Measurements from ENCODE around the gene POLR2L. TPM values are rescaled to one million over a fixed set of nuclear protein-coding genes. Genes with fewer than 3 reads are reported as not detected.
A peak's percentile ranks its signal among the peaks of the same experiment; 100 is the strongest.

The POLR2L gene
- total and polyA plus RNA-seq, 2 of the 13 experiments (the other 11 are each of a cell fraction or from before 2014, with no cell fraction given): 104 to 114 TPM

DNA sequence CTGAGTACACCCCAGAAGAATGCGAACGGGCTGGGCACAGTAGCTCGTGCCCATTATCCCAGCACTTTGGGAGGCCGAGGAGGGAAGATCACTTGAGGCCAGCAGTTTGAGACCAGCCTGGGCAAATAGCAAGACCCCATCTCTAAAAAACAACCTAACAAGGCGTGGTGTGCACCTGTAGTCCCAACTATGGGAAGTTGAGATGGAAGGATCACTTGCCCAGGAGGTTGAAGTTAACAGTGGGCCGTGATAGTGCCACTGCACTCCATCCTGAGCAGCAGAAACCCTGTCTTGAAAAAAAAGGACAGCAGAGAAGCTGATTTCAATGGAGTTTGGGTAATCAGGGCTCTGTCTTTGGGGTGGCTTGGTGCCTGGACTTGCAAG lies 29.3 kb downstream of the POLR2L start:
- Histone ChIP-seq H3K9me3 (ENCODE audit: low read length) (no peaks in the 10 kb centered on the region), H3K36me3 (replicated peaks in 1 of 2; ENCODE audit: control insufficient read depth in 1 of 2, insufficient read depth in 2 of 2, low read length in 2 of 2) (peaks cover 19 to 27% of the 10 kb centered on the region in 2 experiments), H3K9ac (ENCODE audit: insufficient read depth, low read depth, low read length) (no peak overlapping the region), H3K27ac (ENCODE audit: extremely low read length, insufficient read depth, low read length) (no peak overlapping the region), H3K4me1 (ENCODE audit: insufficient read depth, low read length) (peaks cover 36% of the 10 kb centered on the region), H3K4me2 (ENCODE audit: low read depth, low read length) (no peak overlapping the region), H4K20me1 (ENCODE audit: insufficient read depth, low read length) (peaks cover 24% of the 10 kb centered on the region), H2AFZ (ENCODE audit: low read length) (no peak overlapping the region), H3K27me3 (ENCODE audit: control insufficient read depth in 1 of 2, insufficient read depth in 2 of 2, low read length in 2 of 2) (no peaks in the 10 kb centered on the region; a peak in 1 of 5 replicates), H3K4me3 (replicated peaks in 1 of 3; ENCODE audit: insufficient read depth in 1 of 3, low read depth in 2 of 3, low read length in 3 of 3) (no peak overlapping the region), H3K79me2 (ENCODE audit: insufficient read depth, low read length) (peaks cover 29% of the 10 kb centered on the region)
- WGBS (ENCODE audit: low lambda C conversion rate): 95% methylated on average over 4 of the region's 6 CpGs
- CTCF ChIA-PET (ENCODE audit: low intra/inter-chr PET ratio, low total read pairs): no interaction called here
- no peak for DNase-seq (ENCODE audit: low spot score)
- in situ Hi-C loops (cut with HindIII; ENCODE audit: extremely low pct_ligation_motif_present, low pct_unique_long_range_greater_than_20kb) (no loop called here), intact Hi-C loops (cut with micrococcal nuclease; ENCODE audit: unreplicated experiment) (no loop called here)
- BruUV-seq (replicated peaks): no TSS peak
- POLR2A ChIA-PET: interaction anchor here (0.9 to 1.9 kb wide), 2 partner anchors 8 to 30 kb away, joined by 3 to 9 read pairs; no protein-coding TSS in a partner anchor
- no peak for FAIRE-seq
- no peak for ATAC-seq
- TF ChIP-seq ZNF121 (CRISPR knock-in tag; IDR thresholded peaks at IDR 0.05) (peak; percentile 40), HNF1B (CRISPR knock-in tag; IDR thresholded peaks at IDR 0.05) (no peak), NR3C1 (CRISPR knock-in tag; IDR thresholded peaks at IDR 0.05) (no peak), SETDB1 (CRISPR knock-in tag; IDR thresholded peaks at IDR 0.05; ENCODE audit: borderline replicate concordance) (no peak), POLR2G (IDR thresholded peaks at IDR 0.05; ENCODE audit: low read depth, low read length) (0 out of 2 replicates have a peak, but pooled peaks have one; percentile 11), RBM22 (optimal IDR thresholded peaks at IDR 0.05; ENCODE audit: low read length) (peak; percentile 2), NR2C2 (CRISPR knock-in tag; IDR thresholded peaks at IDR 0.05; ENCODE audit: borderline replicate concordance) (no peak), JDP2 (CRISPR knock-in tag; IDR thresholded peaks at IDR 0.05; ENCODE audit: borderline replicate concordance) (no peak)
- TF ChIP-seq, protein P1, sequence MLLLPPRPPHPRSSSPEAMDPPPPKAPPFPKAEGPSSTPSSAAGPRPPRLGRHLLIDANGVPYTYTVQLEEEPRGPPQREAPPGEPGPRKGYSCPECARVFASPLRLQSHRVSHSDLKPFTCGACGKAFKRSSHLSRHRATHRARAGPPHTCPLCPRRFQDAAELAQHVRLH (CRISPR knock-in tag; IDR thresholded peaks at IDR 0.05; ENCODE audit: borderline replicate concordance, low read depth): no peak
